Stimulated activated CD4-positive, alpha-beta T cell treated with anti-CD3 and anti-CD28 coated beads, Interleukin-1b, Interleukin-23, amount 100 ng/mL, for 24 hours (primary cell): ENCODE measurements around the gene DUSP2.
"Not testable (repeated sequence)": the region's sequence is repeated elsewhere in the genome, so short reads cannot be mapped to it uniquely, and the experiment has no call there.

Source experiments
- DNase-seq, 4 experiments: peaks; one replicate each; pipeline ENCODE4 v3.0.0-alpha.2; 2020; ENCODE audit warnings: low read depth in 4 of 4, low spot score in 1 of 4

Gene DUSP2

DNA sequence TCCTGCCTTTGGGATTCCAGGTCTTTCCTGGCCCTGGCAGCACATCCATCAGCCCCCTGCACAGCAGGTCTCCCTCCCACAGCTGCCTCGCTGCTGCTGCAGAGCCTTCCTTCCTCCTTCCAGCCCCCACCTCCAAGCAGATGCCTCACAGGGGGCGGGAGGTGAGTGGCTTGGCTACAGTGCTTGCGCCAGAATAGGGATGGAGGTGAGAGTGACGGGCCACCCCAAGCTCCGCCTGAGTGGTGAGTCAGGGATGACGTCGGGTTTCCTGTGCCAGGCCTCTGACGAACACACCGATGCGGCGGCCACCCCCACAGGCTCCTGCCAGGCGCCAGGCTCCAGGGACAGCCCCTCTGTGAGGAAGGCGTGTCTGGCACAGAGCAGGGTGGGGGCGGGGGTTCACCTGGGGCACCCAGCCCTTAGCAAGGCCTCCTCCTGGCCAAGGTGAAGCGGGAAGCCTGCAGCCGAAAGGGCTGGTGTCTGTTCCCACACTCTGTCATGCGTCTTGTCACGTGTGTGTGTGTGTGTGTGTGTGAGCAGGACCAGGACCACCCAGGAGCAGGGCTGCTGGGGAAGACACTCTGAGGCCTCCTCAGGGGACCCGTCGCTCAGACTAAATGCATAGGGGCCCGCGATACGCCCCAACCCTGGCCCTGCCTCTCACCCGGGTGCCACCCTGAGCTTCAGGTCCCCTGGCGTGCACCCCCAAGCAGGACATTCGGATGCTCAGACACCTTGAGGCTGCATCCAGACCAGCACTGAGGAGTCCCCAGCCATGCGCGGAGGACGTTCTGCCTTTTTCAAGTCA is 3.4 kb upstream of the DUSP2 start:
- peak; percentile 87 to 98 (median 95) for DNase-seq

DNA sequence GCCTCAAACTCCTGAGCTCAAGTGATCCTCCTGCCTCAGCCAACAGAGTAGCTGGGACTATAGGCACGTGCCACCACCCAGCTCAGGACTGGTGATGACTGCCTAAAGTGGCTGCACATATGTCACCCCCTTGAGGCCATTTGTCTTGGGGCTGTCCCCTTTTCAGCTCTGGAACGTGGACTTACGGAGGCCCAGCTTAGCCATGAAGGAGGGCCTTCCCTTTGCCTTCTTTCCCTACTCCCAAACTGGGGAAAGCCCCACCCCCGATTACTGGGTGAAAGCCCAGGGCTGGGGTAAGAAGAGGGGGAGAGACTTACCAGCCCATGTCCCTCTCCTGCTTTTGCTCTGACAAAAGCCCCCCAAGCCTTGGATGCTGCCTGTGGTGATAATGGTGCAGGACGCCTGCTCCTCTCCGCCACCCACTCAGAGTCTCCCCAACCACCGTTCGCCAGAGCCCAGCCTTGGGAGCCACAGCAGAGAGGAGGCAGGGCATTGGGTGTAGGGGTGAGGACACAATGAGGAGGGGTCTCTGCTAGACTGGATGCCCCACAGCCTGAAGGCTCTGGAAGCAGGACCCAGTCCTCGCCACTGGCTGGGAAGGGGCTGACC is 2.5 kb upstream of the DUSP2 start:
- no peak for DNase-seq

DNA sequence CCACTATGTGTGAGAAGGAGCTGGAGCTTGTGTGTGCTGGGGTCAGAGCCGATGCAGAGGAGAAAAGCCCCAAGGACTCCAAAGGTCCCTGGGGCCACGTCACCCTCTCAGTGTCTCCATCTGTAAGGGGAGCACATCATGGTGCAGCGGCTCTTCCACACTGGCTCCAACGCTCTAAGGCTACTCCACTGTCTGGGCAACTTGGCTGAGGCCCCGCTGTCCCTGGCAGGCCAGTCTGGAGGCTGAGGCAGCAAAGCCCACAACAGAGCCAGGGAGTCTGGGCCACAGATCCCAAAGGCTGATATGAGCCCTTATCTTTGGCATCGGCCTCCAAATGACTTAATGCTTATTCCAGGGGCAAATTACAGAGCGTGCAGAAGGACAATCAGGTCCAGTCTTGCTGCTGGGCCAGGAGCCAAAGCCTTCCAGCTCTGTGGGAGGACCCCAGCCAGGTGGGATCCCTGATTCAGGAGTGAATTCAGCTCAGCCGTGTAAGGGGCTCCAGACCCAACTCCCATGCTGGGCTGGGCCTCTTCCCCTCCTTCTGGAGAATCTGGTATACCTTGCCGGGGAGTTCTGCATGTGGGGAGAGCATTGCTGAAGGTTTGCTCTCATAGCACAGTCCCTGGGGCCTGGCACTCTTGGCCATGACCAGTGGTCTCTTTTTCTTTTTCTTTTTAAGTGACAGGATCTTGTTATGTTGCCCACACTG is 1.8 kb upstream of the DUSP2 start:
- DNase-seq = no peak

DNA sequence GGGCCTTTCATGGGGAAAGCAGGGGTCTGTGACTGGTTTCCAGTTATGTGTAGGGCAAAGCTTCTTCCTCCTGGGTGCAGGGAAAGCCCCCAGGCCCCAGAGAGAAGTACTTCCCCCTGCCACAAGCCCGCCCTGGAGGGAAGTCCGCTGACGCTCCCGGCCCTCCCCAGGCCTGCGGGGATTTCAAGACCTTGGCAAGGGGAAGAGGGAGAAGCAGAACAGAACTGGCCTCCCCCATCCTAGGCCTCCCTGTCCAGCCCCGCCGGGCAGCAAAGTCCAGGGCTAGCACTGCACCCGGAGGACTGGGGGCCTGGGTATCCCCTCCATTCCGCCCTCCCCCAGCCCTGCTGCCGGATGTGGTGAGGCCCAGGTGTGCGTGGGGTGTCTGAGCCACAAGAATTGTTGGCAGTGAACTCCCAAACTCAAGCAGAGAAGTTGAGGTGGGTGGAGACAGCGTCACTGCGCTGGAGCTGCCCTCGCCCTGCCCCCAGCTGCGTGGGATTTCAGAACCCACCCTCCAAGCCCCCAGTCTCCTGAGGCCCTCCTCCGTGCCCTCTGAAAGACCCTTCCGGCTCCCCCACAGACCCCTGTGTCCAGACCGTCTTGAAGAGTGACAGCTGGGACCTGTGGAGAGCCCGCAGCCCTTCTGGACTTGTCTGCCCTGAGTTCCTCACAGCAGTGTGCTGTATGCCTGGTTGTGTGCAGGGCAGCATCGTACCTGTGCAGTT is 1.1 kb upstream of the DUSP2 start:
- peak in 2 of 4 experiments; percentile 82 to 89 for DNase-seq

DNA sequence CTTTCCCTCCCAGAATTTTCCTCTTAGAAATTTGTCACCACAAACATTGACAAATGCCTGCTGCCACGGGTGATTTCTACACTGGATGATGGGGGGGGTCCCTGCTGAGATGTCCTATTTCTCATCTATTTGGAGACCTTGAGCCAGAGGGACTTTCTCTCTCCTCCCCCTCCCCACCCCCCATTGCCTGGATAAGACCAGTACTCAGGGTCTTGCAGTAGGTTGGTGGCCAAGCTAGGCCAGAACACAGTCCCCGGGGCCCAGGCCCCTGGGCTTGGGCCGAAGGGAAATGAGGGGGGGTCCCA is 560 bp upstream of the DUSP2 start:
- DNase-seq = no peak

DNA sequence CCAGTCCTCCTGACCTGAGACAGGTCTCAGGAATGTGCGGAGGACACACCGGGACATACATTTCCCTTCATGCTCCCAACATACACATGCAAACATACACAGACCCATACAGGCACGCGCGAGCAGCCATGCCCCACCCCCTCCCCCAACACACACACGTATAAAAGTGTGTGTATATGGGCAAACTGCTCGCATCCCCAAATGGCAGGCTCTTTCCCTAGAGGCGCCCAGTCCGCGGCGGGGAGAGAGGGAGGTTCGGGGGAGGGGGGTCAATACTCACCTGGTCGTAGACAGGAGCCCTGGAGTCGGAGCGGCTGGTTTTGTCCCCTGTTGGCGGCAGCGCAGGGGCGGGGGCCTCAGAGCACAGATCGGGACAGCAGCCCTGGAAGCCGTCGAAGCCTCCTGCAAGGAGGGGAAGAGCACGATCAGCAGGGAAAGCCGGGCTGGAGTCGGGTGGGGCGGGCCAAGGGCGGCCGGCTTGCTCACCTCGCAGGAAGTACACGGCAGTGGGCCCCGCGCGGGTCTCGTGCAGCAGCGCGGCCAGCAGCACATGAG is 682 bp downstream of the DUSP2 start:
- peak in 1 of 4 experiments; percentile 45 for DNase-seq

DNA sequence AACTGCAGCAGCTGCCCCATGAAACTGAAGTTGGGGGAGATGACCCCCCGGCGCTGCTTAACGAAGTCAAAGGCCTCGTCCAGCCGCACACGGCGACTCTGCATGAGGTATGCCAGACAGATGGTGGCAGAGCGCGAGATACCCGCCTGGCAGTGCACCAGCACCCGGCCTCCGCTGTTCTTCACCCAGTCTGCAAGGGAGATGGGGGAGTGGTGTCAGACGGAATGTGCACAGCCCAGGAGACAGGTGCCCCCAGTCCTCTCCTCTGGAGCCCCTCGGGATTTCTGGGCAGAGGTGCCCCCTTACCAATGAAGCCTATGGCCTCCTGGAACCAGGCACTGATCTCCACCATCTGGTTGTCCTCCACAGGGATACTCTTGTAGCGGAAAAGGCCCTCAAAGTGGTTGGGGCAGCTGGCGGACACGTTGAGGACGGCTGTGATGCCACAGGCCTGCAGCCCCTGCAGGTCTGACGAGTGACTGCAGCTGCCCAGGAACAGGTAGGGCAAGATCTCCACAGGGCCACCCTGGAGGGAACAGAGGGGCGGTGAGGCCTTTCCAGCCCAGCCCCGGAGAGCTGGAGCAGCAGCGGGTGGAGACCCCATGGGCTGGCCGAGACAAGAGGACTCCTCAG is 1.3 kb downstream of the DUSP2 start:
- DNase-seq = no peak

DNA sequence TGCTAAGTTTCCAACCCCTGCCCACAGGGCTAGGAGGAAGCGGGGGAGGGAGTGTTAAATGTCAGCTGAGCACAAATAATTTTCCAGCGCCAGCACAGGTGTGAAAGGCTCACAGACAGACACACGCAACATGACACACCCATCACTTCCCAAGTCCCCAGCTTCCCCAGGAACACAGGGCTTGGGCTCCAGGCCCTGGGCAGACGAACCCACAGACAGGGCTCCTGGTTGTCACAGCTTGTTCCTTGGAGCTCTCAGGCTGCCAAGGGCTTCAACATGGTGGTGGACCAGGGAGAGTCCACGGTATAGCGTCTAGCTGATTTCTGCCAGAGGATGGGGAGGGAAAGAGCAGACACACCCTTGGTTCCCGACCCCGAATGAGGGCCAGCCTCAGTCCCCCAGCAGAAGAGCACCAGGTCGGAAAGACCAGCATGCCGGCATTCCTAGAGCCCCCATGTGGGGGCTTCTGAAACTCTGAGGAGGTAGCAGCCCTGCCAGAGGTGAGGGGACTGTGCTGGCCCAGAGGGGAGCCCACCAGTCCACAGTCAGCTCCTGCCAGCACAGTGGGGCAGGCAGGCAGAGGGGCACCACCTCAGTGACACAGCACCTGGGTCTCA is 1.9 kb downstream of the DUSP2 start:
- no peak for DNase-seq

DNA sequence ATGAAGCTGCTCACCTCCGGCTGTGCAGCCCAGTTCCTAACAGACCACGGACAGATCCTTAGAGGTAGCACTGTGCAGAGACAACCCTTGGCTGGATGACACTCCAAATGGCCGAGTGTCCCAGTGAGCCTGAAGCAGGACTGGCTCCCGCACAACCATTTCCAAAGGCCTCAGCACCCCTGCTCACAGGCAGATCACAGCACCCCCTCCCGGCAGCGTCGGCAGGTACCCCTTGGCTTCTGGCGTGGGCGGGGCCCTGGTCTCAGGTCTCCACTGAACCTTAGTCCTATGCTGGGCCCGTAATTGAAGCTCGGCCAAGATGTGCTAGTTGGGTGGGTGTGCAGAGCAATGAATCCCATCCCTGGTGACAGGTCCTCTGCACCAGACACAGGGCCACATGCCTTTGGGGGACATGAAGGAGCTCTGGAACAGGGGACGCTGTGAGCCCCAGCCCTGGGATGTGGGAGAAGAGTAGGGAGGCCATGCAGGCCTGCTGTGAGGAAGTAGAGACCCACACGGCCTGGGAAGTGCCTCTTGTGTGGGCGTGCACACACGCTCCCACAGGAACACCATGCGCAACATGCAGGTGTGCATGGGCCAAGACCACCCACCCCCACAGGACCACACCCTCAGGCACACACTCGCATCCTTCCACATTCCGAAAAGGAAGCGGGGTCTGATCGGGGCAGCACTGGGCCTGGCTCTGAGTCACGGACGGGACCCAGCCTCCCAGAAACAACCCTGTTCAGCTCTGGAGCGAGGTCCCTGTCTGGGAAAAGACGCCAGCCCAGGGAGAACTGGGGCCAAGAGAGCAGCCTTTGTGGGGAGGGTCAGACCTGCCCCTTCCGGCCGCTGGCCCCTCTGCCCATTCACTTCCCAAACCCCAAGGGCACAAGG is 2.8 kb downstream of the DUSP2 start:
- DNase-seq = peak in 2 of 4 experiments; percentile 65 to 83

DNA sequence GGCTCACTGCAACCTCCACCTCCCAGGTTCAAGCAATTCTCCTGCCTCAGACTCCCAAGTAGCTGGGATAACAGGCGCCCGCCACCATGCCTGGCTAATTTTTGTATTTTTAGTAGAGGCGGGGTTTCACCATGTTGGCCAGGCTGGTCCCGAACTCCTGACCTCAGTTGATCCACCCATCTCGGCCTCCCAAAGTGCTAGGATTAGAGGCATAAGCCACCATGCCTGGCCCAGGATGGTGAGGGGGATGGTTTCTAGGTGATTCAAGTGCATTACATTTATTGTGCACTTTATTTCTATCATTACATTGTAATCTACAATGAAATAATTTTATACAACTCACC is 3.6 kb downstream of the DUSP2 start:
- DNase-seq = not testable (repeated sequence)

DNA sequence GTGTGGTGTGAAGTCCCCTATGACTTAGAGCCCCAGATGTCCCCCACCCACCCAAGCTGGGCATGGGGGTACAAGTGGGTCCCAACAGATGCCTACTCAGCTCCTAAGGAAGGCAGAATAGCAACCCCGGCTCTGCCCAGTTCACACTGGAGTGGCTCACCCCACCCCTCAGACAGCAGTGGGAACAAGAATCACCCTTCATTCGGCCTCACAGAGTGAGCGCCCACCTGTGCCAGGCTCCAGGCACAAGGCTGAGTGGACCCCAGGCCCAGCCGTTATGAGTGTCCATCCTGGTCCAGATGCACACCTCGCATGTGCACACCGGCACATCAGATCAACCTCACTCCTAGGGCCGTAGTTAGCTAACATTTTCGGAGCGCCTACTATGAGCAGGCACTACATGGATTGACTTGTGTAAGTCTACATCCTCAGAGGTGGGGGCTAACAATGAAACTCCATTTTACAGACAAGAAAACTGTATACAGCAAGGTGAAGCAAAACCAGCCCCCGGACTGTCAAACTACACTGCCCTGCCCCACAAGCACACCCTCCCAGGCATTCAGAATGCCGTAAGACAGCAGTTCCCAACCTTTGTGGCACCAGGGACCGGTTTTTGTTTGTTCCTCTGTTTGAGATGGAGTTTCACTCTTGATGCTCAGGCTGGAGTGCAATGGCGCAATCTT is 4.2 kb downstream of the DUSP2 start:
- no peak for DNase-seq

DNA sequence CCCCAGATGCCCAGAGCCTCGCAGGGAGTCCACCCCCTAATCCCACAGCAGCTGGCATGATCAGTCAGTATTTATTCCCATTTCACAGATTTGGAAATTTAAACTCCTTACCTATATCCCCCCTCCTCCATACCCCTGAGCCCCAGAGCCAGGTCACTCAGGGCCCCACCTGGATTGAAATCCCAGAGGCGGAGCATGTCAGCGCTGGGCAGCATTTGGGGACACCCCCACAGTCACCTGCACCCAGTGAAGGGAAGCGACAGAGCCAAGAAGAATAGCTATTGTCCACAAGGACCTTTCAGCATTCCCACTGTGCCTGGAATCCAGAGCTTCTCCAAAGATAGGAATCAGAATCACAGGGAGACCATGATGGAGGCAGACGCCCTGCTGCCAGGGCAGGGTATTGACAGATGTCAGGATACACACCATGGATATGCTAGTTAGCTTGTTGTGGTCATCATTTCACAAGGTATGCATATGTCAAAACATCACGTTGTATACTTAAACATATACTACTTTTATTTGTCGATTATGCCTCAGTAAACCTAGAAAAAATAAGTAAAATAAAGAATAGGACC is 6.0 kb downstream of the DUSP2 start:
- no peak for DNase-seq

DNA sequence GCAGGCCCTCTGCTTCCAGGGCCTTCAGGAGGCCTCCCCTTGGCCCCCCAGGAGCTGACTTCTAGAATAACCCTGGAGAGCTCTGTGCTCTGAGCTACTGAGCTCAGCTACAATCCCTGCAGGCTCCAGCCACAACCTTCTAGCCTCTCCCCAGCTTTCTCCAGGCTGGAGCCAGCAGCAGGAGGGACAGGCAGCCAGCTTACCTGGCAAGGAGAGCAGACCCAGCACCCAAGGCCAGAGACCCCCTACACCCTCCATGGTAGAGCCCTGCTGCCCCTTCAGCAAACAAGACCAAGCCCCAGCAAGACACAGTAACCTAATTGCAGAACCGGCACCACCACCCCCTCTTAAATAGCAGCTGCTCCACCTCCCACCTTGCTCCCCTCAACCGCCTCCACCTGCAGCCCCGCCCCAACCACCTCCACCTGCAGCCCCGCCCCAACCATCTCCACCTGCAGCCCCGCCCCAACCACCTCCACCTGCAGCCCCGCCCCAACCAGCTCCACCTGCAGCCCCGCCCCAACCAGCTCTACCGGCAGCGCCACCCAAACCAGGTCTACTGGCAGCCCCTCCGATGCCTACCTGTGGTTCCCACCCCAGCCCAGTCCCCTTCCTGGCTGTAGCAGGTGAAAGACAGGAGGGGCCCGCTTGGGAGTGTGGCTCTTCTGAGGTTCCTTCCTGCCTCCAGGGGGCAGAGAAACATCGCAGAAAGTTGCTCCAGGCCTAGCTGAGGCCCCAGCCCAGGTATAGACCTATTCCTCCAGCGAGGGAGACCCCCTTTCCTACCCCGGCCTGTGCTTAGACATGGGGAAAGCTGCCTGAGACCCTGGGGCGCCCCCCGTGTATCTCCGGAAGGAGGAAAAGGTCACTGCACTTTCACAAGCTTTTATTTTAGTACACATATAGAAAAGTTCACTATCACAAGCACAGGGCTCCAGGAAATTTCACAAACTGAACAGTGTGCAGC is 6.8 kb downstream of the DUSP2 start, which contains the start of gene ASTL:
TSS of gene ASTL (minus strand) at position 324 of the 967 bp plus-strand sequence. CDS start at position 258, 66 bp downstream.
- peak in 1 of 4 experiments; percentile 43 for DNase-seq

DNA sequence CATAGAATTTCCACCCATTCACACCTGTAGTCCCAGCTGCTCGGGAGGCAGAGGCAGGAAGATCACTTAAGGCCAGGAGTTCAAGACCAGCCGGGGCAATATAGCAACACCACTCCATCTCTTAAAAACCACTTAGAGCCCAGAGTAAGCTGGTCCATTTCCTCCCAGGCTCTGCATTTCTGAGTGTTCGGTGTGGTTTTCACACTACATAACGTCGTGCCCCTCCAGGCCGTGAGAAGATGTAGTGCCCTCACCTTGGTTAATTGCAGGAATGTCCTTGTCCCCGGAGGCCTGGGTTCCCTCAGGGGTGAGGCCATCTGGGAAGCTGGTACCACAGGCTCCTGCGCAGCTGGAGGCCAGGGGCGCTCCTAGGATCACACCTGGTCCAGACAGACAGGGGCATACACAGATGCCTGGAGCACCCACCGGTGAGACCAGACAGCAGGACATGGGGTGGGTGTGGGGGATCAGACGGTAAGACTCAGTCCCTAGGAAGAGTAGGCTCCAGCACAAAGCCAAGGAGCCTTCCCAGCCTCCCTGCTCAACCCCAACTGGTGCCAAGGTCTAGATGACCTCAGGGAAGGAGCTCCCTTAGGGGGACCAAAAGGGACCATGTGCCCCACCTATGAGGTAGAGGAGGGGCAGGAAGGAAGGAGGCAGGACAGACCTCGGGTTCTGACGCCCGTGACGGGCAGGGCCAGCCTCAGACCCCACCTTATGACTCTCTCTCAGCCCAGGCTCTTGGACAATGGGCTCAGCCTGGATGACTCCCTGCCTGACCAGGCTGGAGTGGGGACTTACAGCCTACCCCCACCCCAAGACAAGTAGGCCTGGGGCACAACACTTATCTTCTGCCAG is 7.7 kb downstream of the DUSP2 start:
- no peak for DNase-seq

DNA sequence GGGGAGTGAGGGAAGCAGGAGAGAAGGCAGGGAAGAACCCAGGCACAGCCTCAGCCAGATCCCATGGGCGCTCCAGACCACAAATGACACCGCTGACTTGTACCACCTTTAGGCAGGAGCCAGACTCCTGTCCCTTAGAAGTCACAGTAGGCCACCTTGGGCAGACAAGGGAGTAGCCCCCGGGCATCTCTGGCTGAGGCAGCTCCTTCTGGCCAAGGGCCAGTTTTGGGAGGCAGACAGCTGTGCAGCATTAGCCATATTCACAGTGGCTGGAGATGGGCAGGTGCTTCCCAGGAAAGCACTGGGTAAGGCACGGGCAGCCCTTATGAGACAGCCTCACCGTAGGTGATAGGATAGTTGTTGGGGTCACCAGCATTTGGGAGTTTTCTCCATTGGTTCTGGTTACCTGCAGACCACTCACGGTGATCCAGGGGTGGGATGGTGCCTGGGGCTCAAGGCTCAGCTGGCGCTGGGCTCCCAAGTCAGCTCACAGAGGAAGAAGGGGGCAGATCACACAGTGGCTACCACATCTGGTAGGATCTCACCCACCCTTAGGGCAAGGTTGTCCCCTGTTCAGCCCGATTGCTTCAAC is 9.0 kb downstream of the DUSP2 start:
- no peak for DNase-seq

DNA sequence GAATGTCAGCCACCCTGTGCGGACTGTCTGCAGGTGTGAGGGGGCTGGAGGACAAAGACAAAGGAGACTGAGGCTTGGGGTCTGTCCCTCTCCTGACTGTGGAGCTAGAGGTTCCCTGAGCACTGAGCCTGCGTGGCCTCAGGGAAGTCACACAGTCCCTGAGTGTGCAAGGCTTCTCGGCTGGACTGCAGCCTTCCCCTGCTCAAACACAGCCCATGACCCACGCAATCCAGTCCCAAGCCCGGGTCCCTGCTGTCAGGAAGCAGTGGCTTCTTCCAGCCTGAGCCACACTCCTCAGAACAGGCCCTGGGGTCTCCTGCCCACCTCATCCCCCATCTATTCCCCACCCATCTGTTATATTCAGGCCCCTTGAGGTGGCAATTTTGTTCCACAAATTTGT is 9.6 kb downstream of the DUSP2 start:
- DNase-seq = no peak
